H1 (cell line): ENCODE data around the gene ARL10. TPM values are rescaled to one million over a fixed set of nuclear protein-coding genes. Genes with fewer than 3 reads are reported as not detected.
A peak's percentile ranks its signal among the peaks of the same experiment; 100 is the strongest.

ENCODE experiments used
- CTCF ChIA-PET: fragments of 300-600 bp; sonication (Branson Sonifier 250); formaldehyde crosslinking; loops from one replicate; lab custom pipeline; 2021; ENCODE audit not compliant: partially characterized antibody; lab: Charles Lee
- POLR2A ChIA-PET: fragments of 300-600 bp; sonication (Branson Sonifier 250); formaldehyde crosslinking; loops from one replicate; lab custom pipeline; 2021; ENCODE audit warnings: inconsistent platforms; ENCODE audit not compliant: partially characterized antibody; lab: Charles Lee
- DNase-seq, 2 experiments: peaks; one replicate each; pipeline versions ENCODE4 v3.0.0 to v3.0.0-alpha.2; 2010 to 2022; ENCODE audit warnings: low spot score in 2 of 2, low read depth in 1 of 2, mixed read lengths in 1 of 2
- FAIRE-seq: peaks from 2 replicates; lab custom pipeline; 2011; peaks lifted over from hg19 to GRCh38; lab: Jason Lieb, UNC
- H2AFZ ChIP-seq: 2 replicates; pipeline ENCODE4 v1.8.1; 2012; ENCODE audit warnings: low read length, inconsistent platforms
- H2AK5ac ChIP-seq: 2 replicates; pipeline ENCODE4 v1.6.1; 2013; ENCODE audit warnings: low read depth, low read length
- H2BK120ac ChIP-seq: replicated peaks from 2 replicates; pipeline ENCODE3; 2013; ENCODE audit warnings: low read depth, low read length, inconsistent platforms
- H2BK12ac ChIP-seq: 2 replicates; pipeline ENCODE4 v1.6.1; 2013; ENCODE audit warnings: low read depth, low read length
- H2BK15ac ChIP-seq: 2 replicates; pipeline ENCODE4 v1.6.1; 2013; ENCODE audit warnings: low read length
- H2BK20ac ChIP-seq: 2 replicates; pipeline ENCODE4 v1.6.1; 2013; ENCODE audit warnings: low read length
- H2BK5ac ChIP-seq: 2 replicates; pipeline ENCODE4 v1.6.1; 2013; ENCODE audit warnings: low read depth, low read length
- H3K14ac ChIP-seq: 2 replicates; pipeline ENCODE4 v1.6.1; 2013; ENCODE audit warnings: inconsistent platforms; ENCODE audit not compliant: insufficient read length
- H3K18ac ChIP-seq: 2 replicates; pipeline ENCODE4 v1.6.1; 2013; ENCODE audit warnings: low read length; ENCODE audit errors: extremely low read depth
- H3K23ac ChIP-seq: 2 replicates; pipeline ENCODE4 v1.6.1; 2013; ENCODE audit warnings: inconsistent platforms; ENCODE audit not compliant: insufficient read length
- H3K23me2 ChIP-seq: 2 replicates; pipeline ENCODE4 v1.6.1; 2013; ENCODE audit warnings: low read depth, low read length
- H3K27ac ChIP-seq: 2 replicates; pipeline ENCODE4 v1.6.1; 2011; ENCODE audit warnings: low read depth, low read length, inconsistent platforms
- H3K27me3 ChIP-seq, 4 experiments: replicated peaks in 1 of 4; 1 replicate in 1 of 4; 2 replicates in 3 of 4; pipeline versions ENCODE4 v1.6.1 to v1.8.1; 2011 to 2013; ENCODE audit warnings: low read length in 3 of 4, mild to moderate bottlenecking in 3 of 4, inconsistent platforms in 2 of 4, mixed read lengths in 2 of 4, moderate library complexity in 1 of 4; ENCODE audit not compliant: control insufficient read depth in 3 of 4, insufficient read depth in 3 of 4; ENCODE audit errors: extremely low read depth in 1 of 4
- H3K36me3 ChIP-seq, 4 experiments: 2 replicates each; pipeline versions ENCODE4 v1.6.1 to v1.8.1; 2011 to 2013; ENCODE audit warnings: mild to moderate bottlenecking in 4 of 4, low read length in 3 of 4, moderate library complexity in 2 of 4, control low read depth in 1 of 4, inconsistent platforms in 1 of 4; ENCODE audit not compliant: insufficient read depth in 4 of 4, control insufficient read depth in 2 of 4
- H3K4ac ChIP-seq: replicated peaks from 2 replicates; pipeline ENCODE3; 2013; ENCODE audit warnings: low read length, low read depth, mixed read lengths, inconsistent platforms; ENCODE audit not compliant: insufficient read length
- H3K4me1 ChIP-seq, 4 experiments: replicated peaks in 1 of 4; 1 replicate in 1 of 4; 2 replicates in 3 of 4; pipeline versions ENCODE4 v1.6.1 to v1.8.1; 2011 to 2013; ENCODE audit warnings: low read length in 3 of 4, inconsistent platforms in 2 of 4, mixed read lengths in 1 of 4; ENCODE audit not compliant: insufficient read depth in 4 of 4, control insufficient read depth in 3 of 4
- H3K4me2 ChIP-seq, 2 experiments: 2 replicates each; pipeline versions ENCODE4 v1.6.1 to v1.8.1; 2011 to 2013; ENCODE audit warnings: low read depth in 2 of 2, low read length in 2 of 2, control low read depth in 1 of 2, inconsistent platforms in 1 of 2, mild to moderate bottlenecking in 1 of 2; ENCODE audit not compliant: insufficient read depth in 1 of 2
- H3K4me3 ChIP-seq, 4 experiments: fragments of 200-600, 300-600 bp in 1 of 4; sonication (generic), shearing (Covaris generic), sonication (Bioruptor Twin) in 1 of 4; 2 replicates each; pipeline versions ENCODE4 v1.5.1 to v1.8.1; 2011 to 2016; ENCODE audit warnings: low read length in 4 of 4, low read depth in 3 of 4, control low read depth in 2 of 4, inconsistent platforms in 2 of 4, mild to moderate bottlenecking in 2 of 4, mixed read lengths in 1 of 4, moderate library complexity in 1 of 4; ENCODE audit not compliant: insufficient read depth in 2 of 4; ENCODE audit errors: extremely low read depth in 1 of 4
- H3K56ac ChIP-seq: replicated peaks from 2 replicates; pipeline ENCODE3; 2013; ENCODE audit warnings: low read depth, mild to moderate bottlenecking, mixed read lengths, low read length, inconsistent platforms; ENCODE audit not compliant: insufficient read length
- H3K79me1 ChIP-seq: 2 replicates; pipeline ENCODE4 v1.6.1; 2013; ENCODE audit warnings: low read depth, low read length, control low read depth
- H3K79me2 ChIP-seq, 2 experiments: 2 replicates each; pipeline versions ENCODE4 v1.6.1 to v1.8.1; 2012 to 2013; ENCODE audit warnings: low read length in 2 of 2, mild to moderate bottlenecking in 2 of 2, inconsistent platforms in 1 of 2; ENCODE audit not compliant: insufficient read depth in 2 of 2, control insufficient read depth in 1 of 2
- H3K9ac ChIP-seq, 4 experiments: replicated peaks in 1 of 4; 1 replicate in 1 of 4; 2 replicates in 3 of 4; pipeline versions ENCODE4 v1.6.1 to v1.8.1; 2011 to 2013; ENCODE audit warnings: low read depth in 3 of 4, low read length in 3 of 4, control low read depth in 2 of 4, mild to moderate bottlenecking in 2 of 4, moderate library complexity in 2 of 4, inconsistent platforms in 1 of 4; ENCODE audit errors: extremely low read depth in 1 of 4
- H3K9me3 ChIP-seq, 2 experiments: 2 replicates each; pipeline versions ENCODE4 v1.6.1 to v1.8.1; 2012 to 2013; ENCODE audit warnings: mild to moderate bottlenecking in 2 of 2, moderate library complexity in 2 of 2, control low read depth in 1 of 2, inconsistent platforms in 1 of 2, low read depth in 1 of 2, low read length in 1 of 2, mixed read lengths in 1 of 2; ENCODE audit not compliant: insufficient read depth in 2 of 2
- H4K20me1 ChIP-seq, 2 experiments: replicated peaks in 1 of 2; 2 replicates each; pipeline versions ENCODE3 to v1.8.1; 2011 to 2013; ENCODE audit warnings: inconsistent platforms in 2 of 2, low read length in 2 of 2, mild to moderate bottlenecking in 1 of 2; ENCODE audit not compliant: insufficient read depth in 2 of 2, control insufficient read depth in 1 of 2
- H4K5ac ChIP-seq: 2 replicates; pipeline ENCODE4 v1.6.1; 2013; ENCODE audit warnings: low read length, low read depth, mixed read lengths, inconsistent platforms; ENCODE audit not compliant: insufficient read length
- H4K8ac ChIP-seq: 2 replicates; pipeline ENCODE4 v1.8.0; 2013; ENCODE audit warnings: mild to moderate bottlenecking, moderate library complexity, low read length, inconsistent platforms; ENCODE audit not compliant: insufficient read depth; ENCODE audit errors: extremely low read depth
- H4K91ac ChIP-seq: replicated peaks from 2 replicates; pipeline ENCODE3; 2013; ENCODE audit warnings: low read length, mixed read lengths, inconsistent platforms; ENCODE audit not compliant: insufficient read length
- CEBPB ChIP-seq: IDR thresholded peaks from 2 replicates; pipeline ENCODE4 v1.6.1; 2012; ENCODE audit warnings: low read depth, low read length
- CTCF ChIP-seq, 3 experiments: IDR thresholded peaks; 1 replicate in 2 of 3; 2 replicates in 1 of 3; pipeline versions ENCODE4 v1.5.1 to v1.6.1; 2011; ENCODE audit warnings: low read length in 3 of 3, mild to moderate bottlenecking in 3 of 3, inconsistent platforms in 2 of 3, low read depth in 1 of 3, moderate library complexity in 1 of 3; ENCODE audit not compliant: insufficient read depth in 1 of 3; ENCODE audit errors: control extremely low read depth in 1 of 3
- WGBS, 2 experiments: shearing (Covaris generic) in 1 of 2; methylation state at CpG; one replicate each; pipeline versions ENCODE4 v1.1.6 to v1.1.7; 2013 to 2015; ENCODE audit warnings: low lambda C conversion rate in 2 of 2, mixed read lengths in 2 of 2, inconsistent platforms in 1 of 2, low coverage in 1 of 2, missing lambda C conversion rate in 1 of 2; ENCODE audit not compliant: insufficient replicate concordance in 2 of 2, insufficient coverage in 1 of 2, insufficient read length in 1 of 2; ENCODE audit errors: extremely low coverage in 1 of 2, missing lambda C conversion rate in 1 of 2; 5-methylcytosine and 5-hydroxymethylcytosine counted together
- polyA plus RNA-seq, 7 experiments: library from polyadenylated mRNA; depleted of rRNA in 3 of 7; stranded (reverse) in 5 of 7; unstranded in 2 of 7; fragments of >200 nt in 5 of 7; fragments of 200-250 nt in 2 of 7; gene quantifications; 1 replicate in 5 of 7; 2 replicates in 1 of 7; 4 replicates in 1 of 7; pipeline versions ENCODE4 v1.2.1 to v1.2.3, GENCODE V29; 2011 to 2013; ENCODE audit warnings: missing spikeins in 2 of 7, mixed read lengths in 2 of 7
- total RNA-seq: library from RNA; stranded (reverse); fragmentation: NEBNext Ultra II Directional; extraction: Animal tissue kit (Norgen Biotek cat#: 25700); gene quantifications from 2 replicates; pipeline ENCODE4 v1.2.1, GENCODE V29; 2021

The ARL10 gene
- total and polyA plus RNA-seq, 2 of the 8 experiments (the other 6 are each of a cell fraction or from before 2014, with no cell fraction given) = 3.1 to 7.4 TPM

- Histone ChIP-seq H2AFZ (no peak overlapping the region), H3K9me3 (no peaks in the 10 kb centered on the region), H3K36me3 (peaks cover 0 to 14% (median 5%) of the 10 kb centered on the region in 4 experiments; a peak in 5 of 8 replicates), H3K23ac (no peak overlapping the region), H3K79me2 (no peaks in the 10 kb centered on the region), H3K23me2 (no peaks in the 10 kb centered on the region), H3K27ac (no peak overlapping the region), H3K18ac (no peak overlapping the region), H2BK15ac (no peak overlapping the region), H3K56ac (no peak overlapping the region), H3K4me1 (no peaks in the 10 kb centered on the region), H4K5ac (no peak overlapping the region), H3K4me3 (no peak overlapping the region), H3K4ac (no peak overlapping the region), H2BK20ac (no peak overlapping the region), H3K4me2 (no peak overlapping the region), H3K27me3 (no peaks in the 10 kb centered on the region), H4K8ac (no peak overlapping the region), H3K9ac (no peak overlapping the region), H2BK5ac (no peak overlapping the region), H2AK5ac (no peak overlapping the region), H2BK12ac (no peak overlapping the region), H2BK120ac (no peak overlapping the region), H4K20me1 (no peaks in the 10 kb centered on the region), H3K14ac (no peak overlapping the region), H4K91ac (no peak overlapping the region), H3K79me1 (no peaks in the 10 kb centered on the region)
- no peak for FAIRE-seq
- TF ChIP-seq CEBPB = no peak
- TF ChIP-seq CTCF (IDR thresholded peaks at IDR 0.05; ENCODE audit: control extremely low read depth in 1 of 3, insufficient read depth in 1 of 3, low read depth in 1 of 3, low read length in 3 of 3) = peak in 1 of 3 experiments; percentile 13; a peak in 1 of 4 replicates
- ChIA-PET POLR2A (interaction anchor here (0.8 kb wide), 1 partner anchor 13 kb away, joined by 4 read pairs; no protein-coding TSS in a partner anchor), CTCF (interaction anchor here (1.0 to 2.6 kb wide), 6 partner anchors 14 to 144 kb away, joined by 3 to 6 read pairs (median 4); no protein-coding TSS in a partner anchor)
- DNase-seq = no peak
- WGBS, 2 experiments = 92% methylated on average over 9 of the region's 9 CpGs; no CpG with 5 or more reads in 1 of the 2 experiments
These were observed 45.3 kb upstream of the ARL10 start for GRCh38 chr5:176319827-176320554.
